ENCODE data around the gene NR4A3. TPM values are rescaled to one million over a fixed set of nuclear protein-coding genes. Genes with fewer than 3 reads are reported as not detected.

The NR4A3 gene
- total and polyA plus RNA-seq, 2 of the 13 experiments (the other 11 are each of a cell fraction or from before 2014, with no cell fraction given), result 0.02 to 0.09 TPM

DNA sequence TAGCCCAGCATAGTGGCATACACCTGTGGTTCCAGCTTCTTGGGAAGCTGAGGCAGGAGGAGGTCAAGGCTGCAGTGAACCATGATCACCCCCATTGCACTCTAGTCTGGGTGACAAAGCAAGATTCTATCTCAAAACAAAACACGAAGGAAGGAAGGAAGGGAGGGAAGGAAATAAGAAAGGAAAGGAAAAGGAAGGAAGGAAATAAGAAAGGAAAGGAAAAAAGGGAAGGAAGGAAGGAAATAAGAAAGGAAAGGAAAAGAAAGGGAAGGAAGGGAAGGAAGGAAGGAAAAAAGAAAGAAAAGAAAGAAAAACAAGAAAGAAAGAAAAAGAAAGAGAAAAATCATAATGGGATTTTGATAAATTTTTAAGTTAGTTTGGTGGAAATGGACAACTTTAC, 81.7 kb downstream of the NR4A3 start:
- Histone ChIP-seq H3K4me2 (ENCODE audit: low read depth, low read length) (no peak overlapping the region), H3K27ac (ENCODE audit: extremely low read length, insufficient read depth, low read length) (no peak overlapping the region), H3K4me1 (ENCODE audit: insufficient read depth, low read length) (peaks cover 23% of the 10 kb centered on the region), H3K27me3 (ENCODE audit: control insufficient read depth in 1 of 2, insufficient read depth in 2 of 2, low read length in 2 of 2) (no peaks in the 10 kb centered on the region; a peak in 1 of 5 replicates), H3K36me3 (replicated peaks in 1 of 2; ENCODE audit: control insufficient read depth in 1 of 2, insufficient read depth in 2 of 2, low read length in 2 of 2) (no peaks in the 10 kb centered on the region), H3K9me3 (ENCODE audit: low read length) (no peaks in the 10 kb centered on the region), H4K20me1 (ENCODE audit: insufficient read depth, low read length) (no peaks in the 10 kb centered on the region), H3K79me2 (ENCODE audit: insufficient read depth, low read length) (peaks cover 12% of the 10 kb centered on the region), H3K9ac (ENCODE audit: insufficient read depth, low read depth, low read length) (no peak overlapping the region), H3K4me3 (replicated peaks in 1 of 3; ENCODE audit: insufficient read depth in 1 of 3, low read depth in 2 of 3, low read length in 3 of 3) (no peak overlapping the region), H2AFZ (ENCODE audit: low read length) (no peak overlapping the region)
- FAIRE-seq (no peak), ATAC-seq (no peak), DNase-seq (ENCODE audit: low spot score) (no peak)
- CTCF ChIA-PET (ENCODE audit: low intra/inter-chr PET ratio, low total read pairs), result no interaction called here
- no TSS peak for BruUV-seq (replicated peaks)
- in situ Hi-C loops (cut with HindIII; ENCODE audit: extremely low pct_ligation_motif_present, low pct_unique_long_range_greater_than_20kb) (no loop called here), intact Hi-C loops (cut with micrococcal nuclease; ENCODE audit: unreplicated experiment) (no loop called here)
- POLR2A ChIA-PET, result interaction anchor here (1.1 kb wide), 1 partner anchor 82 kb away, joined by 3 read pairs; the partner anchor contains the start of gene NR4A3
- TF ChIP-seq TERF1 (CRISPR knock-in tag; IDR thresholded peaks at IDR 0.05), result no peak
- WGBS (ENCODE audit: low lambda C conversion rate), result 93% methylated on average over 1 of the region's 1 CpG

DNA sequence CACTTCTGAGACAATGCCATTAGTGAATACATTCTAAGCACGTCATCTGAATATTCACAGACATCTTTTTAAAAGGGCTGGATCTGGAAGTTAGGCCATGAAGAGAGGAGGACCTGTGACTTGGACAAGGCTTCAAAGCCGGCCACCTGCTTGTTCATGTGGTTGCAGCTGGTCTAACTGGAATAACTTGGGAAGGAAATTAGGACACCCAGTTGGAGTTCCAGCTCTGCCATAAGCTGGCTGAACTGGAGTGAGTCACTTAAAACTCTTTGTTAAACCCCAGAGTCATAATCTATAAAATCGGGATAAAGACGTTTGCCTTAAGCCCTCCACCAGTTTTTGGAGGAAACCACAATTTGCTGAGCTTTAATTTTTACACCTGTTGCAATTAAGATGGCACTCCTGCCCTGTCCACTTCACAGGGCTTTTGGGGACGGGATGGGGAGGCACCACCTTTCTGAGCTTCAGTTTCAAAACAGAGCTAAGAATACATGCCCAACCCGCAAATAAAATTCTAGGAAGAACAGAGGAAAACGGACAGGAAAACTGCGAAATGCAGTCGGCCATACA, 84.2 kb downstream of the NR4A3 start:
- intact Hi-C loops (cut with micrococcal nuclease; ENCODE audit: unreplicated experiment), result loop anchor here (2.0 to 5.0 kb wide), 3 partner anchors 85 to 193 kb away; partner anchors contain the start of genes ERP44, INVS and NR4A3
- 0 out of 2 replicates have a peak, but pooled peaks cover 2% of the 10 kb centered on the region for H4K20me1 ChIP-seq (ENCODE audit: insufficient read depth, low read length)
- H3K27me3 ChIP-seq (ENCODE audit: control insufficient read depth in 1 of 2, insufficient read depth in 2 of 2, low read length in 2 of 2), result no peaks in the 10 kb centered on the region; a peak in 1 of 5 replicates
- no peaks in the 10 kb centered on the region for H3K9me3 ChIP-seq (ENCODE audit: low read length)
- FAIRE-seq (no peak), ATAC-seq (peak; percentile 19; the same call in 2 of the 3 replicates), DNase-seq (ENCODE audit: low spot score) (no peak)
- in situ Hi-C loops (cut with HindIII; ENCODE audit: extremely low pct_ligation_motif_present, low pct_unique_long_range_greater_than_20kb), result loop anchor here (5.0 kb wide), 1 partner anchor 84 kb away; the partner anchor contains the start of gene NR4A3
- peak overlapping the region; percentile 17 for H3K27ac ChIP-seq (ENCODE audit: extremely low read length, insufficient read depth, low read length)
- ChIA-PET CTCF (ENCODE audit: low intra/inter-chr PET ratio, low total read pairs) (no interaction called here), POLR2A (interaction anchor here (0.9 to 1.8 kb wide), 4 partner anchors 9 to 684 kb away, joined by 3 to 7 read pairs (median 3); partner anchors contain the start of genes ALG2 and SEC61B)
- H2AFZ ChIP-seq (ENCODE audit: low read length), result peak overlapping the region; percentile 99
- no peaks in the 10 kb centered on the region for H3K36me3 ChIP-seq (replicated peaks in 1 of 2; ENCODE audit: control insufficient read depth in 1 of 2, insufficient read depth in 2 of 2, low read length in 2 of 2)
- BruUV-seq (replicated peaks), result TSS peak; percentile 83
- H3K9ac ChIP-seq (ENCODE audit: insufficient read depth, low read depth, low read length), result peak overlapping the region; percentile 60
- WGBS (ENCODE audit: low lambda C conversion rate), result 8% methylated on average over 9 of the region's 9 CpGs
- peak overlapping the region; percentile 91 for H3K4me2 ChIP-seq (ENCODE audit: low read depth, low read length)
- H3K79me2 ChIP-seq (ENCODE audit: insufficient read depth, low read length), result peaks cover 21% of the 10 kb centered on the region
- peak overlapping the region; percentile 79 to 96 (median 80) for H3K4me3 ChIP-seq (replicated peaks in 1 of 3; ENCODE audit: insufficient read depth in 1 of 3, low read depth in 2 of 3, low read length in 3 of 3)
- H3K4me1 ChIP-seq (ENCODE audit: insufficient read depth, low read length), result peaks cover 25% of the 10 kb centered on the region
- peak; percentile 60; the same call in 1 of the 2 replicates for TF ChIP-seq MAX (IDR thresholded peaks at IDR 0.05)
- TF ChIP-seq ZNF264 (CRISPR knock-in tag; IDR thresholded peaks at IDR 0.05), result no peak
- TF ChIP-seq ZNF703 (CRISPR knock-in tag; IDR thresholded peaks at IDR 0.05; ENCODE audit: borderline replicate concordance), result 0 out of 2 replicates have a peak, but pooled peaks have one; percentile 4
- no peak for TF ChIP-seq GPN1 (CRISPR knock-in tag; IDR thresholded peaks at IDR 0.05; ENCODE audit: borderline replicate concordance)
- TF ChIP-seq, protein P1, sequence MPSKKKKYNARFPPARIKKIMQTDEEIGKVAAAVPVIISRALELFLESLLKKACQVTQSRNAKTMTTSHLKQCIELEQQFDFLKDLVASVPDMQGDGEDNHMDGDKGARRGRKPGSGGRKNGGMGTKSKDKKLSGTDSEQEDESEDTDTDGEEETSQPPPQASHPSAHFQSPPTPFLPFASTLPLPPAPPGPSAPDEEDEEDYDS (CRISPR knock-in tag; IDR thresholded peaks at IDR 0.05), result no peak
- TF ChIP-seq ZNF263 (CRISPR knock-in tag; IDR thresholded peaks at IDR 0.05), result no peak
- TF ChIP-seq ZBTB10 (CRISPR knock-in tag; IDR thresholded peaks at IDR 0.05; ENCODE audit: borderline replicate concordance), result no peak
- no peak for TF ChIP-seq PRPF4 (IDR thresholded peaks at IDR 0.05; ENCODE audit: low read depth, low read length, poor library complexity, severe bottlenecking)

Data from HepG2 (cell line).